Activated CD8-positive, alpha-beta memory T cell treated with anti-CD3 and anti-CD28 coated beads for 1 hour (primary cell): ENCODE data around the gene CHAMP1.

ENCODE experiments used
- DNase-seq, 2 donors: peaks; one replicate each; pipeline ENCODE4 v3.0.0-alpha.2; 2020; ENCODE audit warnings: low read depth in 1 of 2; ENCODE audit errors: extremely low read depth in 1 of 2

The CHAMP1 gene

GRCh38 chr13:114299604-114300305 is 14.5 kb upstream of the CHAMP1 start:
- no peak for DNase-seq

- DNase-seq = no peak
Measured at GRCh38 chr13:114303700-114304327, 10.5 kb upstream of the CHAMP1 start.

DNA sequence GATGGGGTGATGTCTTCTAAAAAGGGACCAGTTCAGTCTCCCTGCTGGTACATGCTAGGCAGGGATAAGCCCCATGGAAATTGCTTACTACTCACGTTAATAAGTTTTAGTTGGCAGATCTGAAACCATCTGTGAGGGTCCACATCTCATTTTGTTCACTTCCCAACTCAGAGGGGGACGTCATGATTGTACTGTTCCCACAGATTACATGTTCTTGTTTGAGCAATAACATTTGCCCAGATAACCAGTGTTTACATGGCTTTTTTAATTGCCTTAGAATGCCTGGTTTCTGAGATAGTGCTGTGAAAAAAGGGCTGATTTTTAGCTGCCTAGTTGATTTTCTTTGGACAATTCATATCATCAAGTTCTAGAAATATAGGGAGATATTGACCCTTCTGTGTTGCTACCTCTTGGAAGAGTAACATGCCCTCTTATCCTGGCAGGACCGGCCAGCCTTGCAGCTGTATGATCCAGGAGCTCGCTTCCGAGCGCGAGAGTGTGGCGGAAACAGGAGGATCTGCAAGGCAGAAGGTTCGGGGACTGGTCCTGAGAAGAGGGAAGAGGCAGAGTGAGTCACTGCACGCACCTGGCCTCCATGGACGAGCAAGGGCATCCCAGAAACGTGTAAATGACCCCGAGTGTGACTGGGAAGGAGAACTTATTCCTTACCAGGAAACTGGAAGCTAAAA is 9.8 kb upstream of the CHAMP1 start:
- DNase-seq = no peak

GRCh38 chr13:114309086-114309485 is 5.2 kb upstream of the CHAMP1 start:
- no peak for DNase-seq

GRCh38 chr13:114309806-114310410 is 4.4 kb upstream of the CHAMP1 start:
- DNase-seq = no peak

DNA sequence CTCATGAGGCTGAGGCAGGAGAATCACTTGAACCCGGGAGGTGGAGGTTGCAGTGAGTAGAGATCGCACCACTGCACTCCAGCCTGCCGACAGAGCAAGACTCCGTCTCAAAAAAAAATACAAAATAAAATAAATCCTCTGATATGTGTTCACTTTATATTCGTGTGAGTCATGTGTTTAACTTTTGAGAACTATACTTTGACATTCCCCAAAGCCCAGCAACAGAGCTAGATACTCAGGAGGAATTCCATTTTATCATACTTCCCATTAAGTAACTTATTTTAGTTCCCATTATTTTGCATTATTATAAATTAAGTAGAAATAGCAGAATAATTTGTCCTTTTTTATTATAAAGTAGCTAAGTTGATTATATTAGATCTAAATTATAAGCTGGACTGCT is 3.3 kb upstream of the CHAMP1 start:
- DNase-seq = no peak

DNA sequence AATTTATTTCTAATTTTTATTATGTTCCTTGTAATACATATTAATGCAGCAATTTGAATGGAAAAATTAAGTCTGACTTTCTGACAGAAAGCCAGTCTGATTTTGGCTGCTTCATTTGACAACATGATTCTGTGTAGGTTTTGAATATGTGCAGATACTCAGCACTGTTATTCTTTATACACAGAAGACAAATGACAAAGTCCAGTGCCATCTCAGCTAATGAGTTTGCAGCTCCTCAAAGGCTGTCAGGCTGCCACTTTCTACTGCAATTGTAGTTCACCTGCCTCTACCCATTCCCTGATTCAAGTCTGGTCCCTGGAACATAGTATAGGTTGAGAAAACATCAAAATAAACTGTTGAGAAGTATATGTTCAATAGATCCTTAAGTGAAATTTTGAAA is 2.9 kb upstream of the CHAMP1 start:
- DNase-seq = no peak

DNA sequence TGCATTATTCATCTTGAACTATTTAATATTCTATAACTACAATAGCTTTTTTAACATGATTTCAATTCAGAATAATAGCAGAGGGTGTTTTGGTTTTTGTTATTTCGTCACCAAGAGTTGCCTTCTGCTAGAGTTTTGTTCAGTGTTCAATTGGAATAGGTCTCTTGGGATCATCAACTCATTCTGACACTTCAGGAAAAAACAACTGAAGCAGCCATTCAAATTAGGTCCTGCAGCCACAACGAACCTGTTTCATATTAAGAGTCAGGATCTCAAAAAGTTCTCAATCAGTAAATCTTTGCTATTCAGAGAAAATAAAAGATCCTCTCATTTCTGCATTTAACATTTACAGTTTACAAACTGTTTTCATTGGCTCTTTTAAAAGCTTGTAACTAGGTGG is 2.4 kb upstream of the CHAMP1 start:
- no peak for DNase-seq

GRCh38 chr13:114313061-114313860 is 1.0 kb upstream of the CHAMP1 start:
- no peak for DNase-seq

DNA sequence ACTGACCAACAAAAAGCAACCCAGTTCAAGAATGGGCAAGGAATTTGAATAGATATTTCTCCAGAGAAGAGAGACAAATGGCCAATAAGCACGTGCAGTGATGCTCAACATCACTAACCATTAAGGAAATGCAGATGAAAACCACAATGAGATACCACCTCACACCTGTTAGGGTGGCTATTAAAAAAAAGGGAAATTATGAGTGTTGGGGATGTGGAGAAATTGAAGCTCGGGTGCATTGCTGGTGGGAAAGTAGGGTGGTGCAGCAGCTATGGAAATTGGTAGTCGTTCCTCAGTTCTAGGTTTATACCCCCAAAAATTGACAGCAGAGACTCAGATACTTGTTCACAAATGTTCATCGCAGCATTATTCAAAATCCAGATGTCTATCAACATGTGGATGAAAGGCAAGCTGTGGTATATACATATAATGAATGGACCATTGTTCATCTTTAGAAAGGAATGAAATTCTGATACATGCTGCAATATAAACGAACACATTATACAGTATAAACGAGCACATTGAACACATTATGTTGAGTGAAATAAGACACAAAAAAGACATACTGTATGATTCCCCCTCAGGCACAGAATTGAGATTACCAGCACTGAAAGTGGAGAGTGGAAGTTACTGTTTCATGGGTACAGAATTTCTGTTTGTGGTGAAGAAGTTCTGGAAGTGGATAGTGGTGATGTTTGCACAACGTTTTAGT is 927 bp downstream of the CHAMP1 start:
- no peak for DNase-seq

DNA sequence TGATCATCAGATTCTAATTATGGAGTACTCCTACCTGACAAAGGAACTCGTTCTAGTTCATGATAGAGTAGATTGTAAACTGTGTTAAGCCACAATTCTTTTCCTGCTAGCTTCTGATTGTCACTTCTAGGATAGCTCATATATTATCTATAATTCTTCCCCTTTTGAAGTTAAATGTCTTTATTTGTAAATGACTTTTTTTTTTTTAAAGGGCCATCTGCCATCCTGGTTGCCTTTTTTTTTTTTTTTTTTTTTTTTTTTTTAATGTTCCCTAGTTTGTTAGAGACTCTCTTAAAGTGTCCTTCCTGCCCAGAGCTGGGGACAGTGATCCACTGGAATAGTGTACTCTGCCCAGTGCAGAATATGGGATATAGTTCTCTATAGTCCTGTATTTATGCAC is 4.3 kb downstream of the CHAMP1 start:
- DNase-seq = no peak

- no peak for DNase-seq
Measured at GRCh38 chr13:114319441-114319913, 5.2 kb downstream of the CHAMP1 start.

DNA sequence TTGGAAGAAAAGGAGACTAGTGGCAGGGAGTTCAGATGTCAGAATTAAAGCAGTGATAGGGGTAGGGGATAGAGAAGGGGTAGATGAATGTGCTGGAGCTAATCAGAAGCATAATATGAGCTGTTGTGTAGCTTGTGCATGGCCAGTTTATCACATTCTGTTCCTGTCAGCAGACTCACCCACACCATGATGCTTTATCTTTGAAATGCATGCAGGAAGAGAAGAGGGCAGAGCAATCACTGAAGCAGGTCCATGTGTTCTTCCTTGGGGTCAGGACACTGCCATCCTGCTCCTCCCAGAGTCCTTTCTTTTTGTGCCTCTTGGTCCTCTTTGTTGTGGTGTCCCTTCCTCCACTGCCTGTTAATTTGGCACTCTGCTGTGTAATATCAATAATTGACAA is 5.8 kb downstream of the CHAMP1 start:
- no peak for DNase-seq

DNA sequence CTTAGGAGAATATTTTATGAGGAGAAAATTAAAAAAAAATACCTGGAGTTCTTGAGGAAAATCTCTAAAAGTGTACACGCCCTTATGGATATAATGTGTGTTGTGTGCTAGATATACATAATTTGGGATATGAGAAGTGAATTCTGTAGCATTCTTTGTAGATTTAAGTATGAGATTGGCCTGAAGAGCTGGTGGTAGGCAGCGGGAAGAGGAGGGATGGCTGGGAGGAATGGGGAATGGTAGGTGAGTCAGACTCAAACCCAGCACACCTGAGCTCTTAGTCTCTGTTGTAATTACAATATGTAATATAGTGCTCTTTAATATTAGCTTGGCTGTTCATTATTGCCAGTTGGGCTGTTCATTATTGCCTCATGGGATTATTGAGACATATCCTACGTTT is 7.0 kb downstream of the CHAMP1 start:
- DNase-seq = no peak

GRCh38 chr13:114323349-114323748 is 9.0 kb downstream of the CHAMP1 start:
- no peak for DNase-seq

- DNase-seq = no peak
Measured at GRCh38 chr13:114324334-114324733, 10.0 kb downstream of the CHAMP1 start.

- DNase-seq = no peak
Measured at GRCh38 chr13:114325729-114326128, 11.4 kb downstream of the CHAMP1 start.

GRCh38 chr13:114328034-114328433 is 13.7 kb downstream of the CHAMP1 start:
- no peak for DNase-seq

- DNase-seq = no peak
Measured at GRCh38 chr13:114328595-114328994, 14.3 kb downstream of the CHAMP1 start.

DNA sequence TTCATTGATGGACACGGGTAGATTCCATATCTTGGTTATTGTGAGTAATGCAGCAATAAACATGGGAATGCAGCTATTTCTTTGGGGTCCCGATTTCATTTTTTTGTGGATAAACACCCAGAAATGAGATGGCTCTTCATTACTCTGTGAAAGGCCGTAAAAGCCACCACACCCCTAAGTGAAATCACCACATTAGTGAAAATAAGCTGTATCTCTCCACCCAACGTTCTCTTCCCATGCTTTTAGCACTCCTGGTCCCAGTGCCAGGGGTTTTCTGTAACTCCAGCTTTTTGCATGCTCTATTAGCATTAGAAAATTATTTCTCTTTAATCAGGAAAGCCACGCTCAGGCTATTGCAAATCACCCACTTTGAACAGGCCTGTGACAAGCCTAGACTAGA is 15.8 kb downstream of the CHAMP1 start:
- no peak for DNase-seq
